NCI-H774 (cell line): ENCODE measurements around the gene GRK4.
A peak's percentile ranks its signal among the peaks of the same experiment; 100 is the strongest.
"Not testable (repeated sequence)": the region's sequence is repeated elsewhere in the genome, so short reads cannot be mapped to it uniquely, and the experiment has no call there.

Experiments
- DNase-seq: peaks from one replicate; lab custom pipeline; 2025; lab: John Stamatoyannopoulos, UW

The GRK4 gene

GRCh38 chr4:2963175-2963965, at the start of gene GRK4, which contains the start of gene NOP14:
TSS of gene GRK4 (plus strand) at chr4:2963571. CDS start at chr4:2964071, 500 bp downstream.
TSS of gene NOP14 (minus strand) at chr4:2963406. CDS start at chr4:2963319, 87 bp downstream.
- DNase-seq, result peak; percentile 89

- DNase-seq, result no peak
These were observed 48.9 kb upstream of the GRK4 start for GRCh38 chr4:2914256-2915126.

- no peak for DNase-seq
These were observed 47.6 kb upstream of the GRK4 start for GRCh38 chr4:2915789-2916188.

GRCh38 chr4:2916696-2917095, 46.7 kb upstream of the GRK4 start:
- DNase-seq, result not testable (repeated sequence)

GRCh38 chr4:2918300-2918699, 45.1 kb upstream of the GRK4 start:
- DNase-seq, result not testable (repeated sequence)

GRCh38 chr4:2918714-2919113, 44.7 kb upstream of the GRK4 start:
- DNase-seq, result not testable (repeated sequence)

- DNase-seq, result not testable (repeated sequence)
These were observed 40.8 kb upstream of the GRK4 start for GRCh38 chr4:2922453-2923101.

GRCh38 chr4:2923141-2923551, 40.2 kb upstream of the GRK4 start:
- no peak for DNase-seq

- DNase-seq, result no peak
These were observed 39.6 kb upstream of the GRK4 start for GRCh38 chr4:2923668-2924173.

GRCh38 chr4:2924286-2924685, 39.1 kb upstream of the GRK4 start:
- DNase-seq, result no peak

- no peak for DNase-seq
These were observed 38.5 kb upstream of the GRK4 start for GRCh38 chr4:2924765-2925301.

GRCh38 chr4:2925496-2925895, 37.9 kb upstream of the GRK4 start:
- no peak for DNase-seq

- DNase-seq, result no peak
These were observed 37.2 kb upstream of the GRK4 start for GRCh38 chr4:2925931-2926860.

GRCh38 chr4:2927016-2927695, 36.2 kb upstream of the GRK4 start:
- no peak for DNase-seq

GRCh38 chr4:2927696-2928075, 35.7 kb upstream of the GRK4 start:
- DNase-seq, result no peak

GRCh38 chr4:2928242-2929176, 34.9 kb upstream of the GRK4 start:
- DNase-seq, result no peak

GRCh38 chr4:2929469-2929868, 33.9 kb upstream of the GRK4 start:
- no peak for DNase-seq

- DNase-seq, result no peak
These were observed 33.1 kb upstream of the GRK4 start for GRCh38 chr4:2930135-2930757.
